HG03571 (cell line): ENCODE results near the gene P3H2.
"Not testable (repeated sequence)": the region's sequence is repeated elsewhere in the genome, so short reads cannot be mapped to it uniquely, and the experiment has no call there.

Experiments
- ATAC-seq: cut with Tn5 transposase; IDR thresholded peaks from one replicate; pipeline ENCODE4 v1.9.1; 2021; ENCODE audit not compliant: unreplicated experiment

The P3H2 gene

DNA sequence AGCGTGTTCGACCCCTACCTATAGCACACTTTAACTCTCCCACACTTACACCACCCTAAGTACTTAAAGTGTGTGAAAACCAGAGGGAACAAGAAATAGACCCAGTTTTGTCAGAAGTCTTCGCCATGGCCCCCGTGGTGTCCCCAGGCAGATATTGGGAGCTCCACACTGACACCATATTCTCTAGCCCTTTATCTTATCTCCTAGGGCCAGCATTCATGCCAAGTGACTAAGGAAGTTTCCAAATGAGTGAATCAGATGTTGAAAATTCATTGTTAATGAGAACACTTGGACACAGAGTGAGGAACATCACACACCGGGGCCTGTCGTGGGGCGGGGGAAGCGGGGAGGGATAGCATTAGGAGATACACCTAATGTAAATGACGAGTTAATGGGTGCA lies 31.8 kb downstream of the P3H2 start:
- ATAC-seq, result no peak

GRCh38 chr3:190086191-190086590 lies 34.5 kb downstream of the P3H2 start:
- ATAC-seq, result no peak

DNA sequence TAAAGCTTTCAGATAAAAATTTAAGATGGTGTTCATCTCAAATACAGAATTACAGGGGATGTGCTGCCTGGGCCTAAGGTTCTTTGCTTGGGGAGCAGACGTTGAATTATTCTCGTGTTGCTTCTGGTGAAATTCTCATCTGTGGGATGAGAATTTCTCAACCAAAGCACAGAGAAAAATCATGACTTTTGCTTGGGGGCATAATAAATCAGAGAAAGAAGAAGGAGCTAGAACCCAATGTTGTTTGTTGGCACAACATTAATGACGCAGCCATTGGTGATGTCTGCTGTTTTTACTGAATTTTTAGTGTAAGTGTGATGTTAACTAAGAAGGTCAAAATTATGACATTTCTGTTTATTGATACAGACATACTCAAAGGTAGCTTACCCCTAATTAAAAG lies 35.7 kb downstream of the P3H2 start:
- no peak for ATAC-seq

DNA sequence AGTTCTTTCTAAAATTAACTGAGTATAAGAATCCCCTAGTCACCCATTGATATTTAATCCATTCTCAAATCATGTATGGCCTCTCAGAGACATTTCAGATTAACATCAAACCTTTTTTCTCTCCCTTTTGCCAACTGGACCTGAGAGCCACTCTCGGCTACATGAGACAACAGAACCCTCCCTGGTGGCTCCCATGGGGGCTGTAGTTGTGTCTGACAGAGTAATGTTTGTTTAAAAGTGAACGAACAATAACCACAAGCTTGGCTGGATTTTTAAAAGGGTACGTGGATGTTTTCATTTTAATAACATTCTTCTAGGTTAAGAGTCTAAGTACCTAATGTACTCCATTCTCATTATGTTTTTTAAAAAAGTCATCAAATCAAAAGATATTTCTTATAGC lies 37.1 kb downstream of the P3H2 start:
- ATAC-seq, result no peak

- no peak for ATAC-seq
These were observed 39.3 kb downstream of the P3H2 start for GRCh38 chr3:190081389-190081788.

- ATAC-seq, result not testable (repeated sequence)
These were observed 41.5 kb downstream of the P3H2 start for GRCh38 chr3:190079173-190079572.

DNA sequence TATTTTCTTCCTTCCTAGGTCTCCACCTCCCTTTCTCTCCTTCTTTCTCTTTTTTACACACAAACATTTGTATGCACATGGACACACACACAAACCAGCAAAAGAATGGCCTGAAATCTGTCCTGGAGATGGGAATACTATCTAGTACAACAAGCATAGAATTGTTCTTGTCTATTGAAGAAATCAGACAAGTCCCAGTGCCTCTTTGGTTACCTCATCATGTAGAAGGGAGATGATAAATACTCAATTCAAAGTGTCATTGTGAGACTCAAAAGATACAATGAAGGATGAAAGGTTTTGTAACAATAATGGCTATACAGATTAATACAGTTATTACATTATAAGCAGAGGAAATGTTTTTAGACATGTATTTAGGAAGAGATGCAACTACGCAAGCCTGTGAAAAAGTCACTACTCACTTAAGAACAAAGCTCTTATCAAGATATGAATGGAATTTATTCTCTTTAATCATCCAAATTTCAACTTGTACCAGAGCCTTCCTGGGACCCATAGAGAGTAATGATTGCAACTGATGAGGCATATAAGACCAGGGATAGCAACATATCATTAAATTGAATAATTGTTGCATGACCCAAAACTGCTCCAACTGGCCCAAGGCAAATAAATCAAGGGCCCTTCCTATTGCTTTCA lies 43.2 kb downstream of the P3H2 start:
- no peak for ATAC-seq

DNA sequence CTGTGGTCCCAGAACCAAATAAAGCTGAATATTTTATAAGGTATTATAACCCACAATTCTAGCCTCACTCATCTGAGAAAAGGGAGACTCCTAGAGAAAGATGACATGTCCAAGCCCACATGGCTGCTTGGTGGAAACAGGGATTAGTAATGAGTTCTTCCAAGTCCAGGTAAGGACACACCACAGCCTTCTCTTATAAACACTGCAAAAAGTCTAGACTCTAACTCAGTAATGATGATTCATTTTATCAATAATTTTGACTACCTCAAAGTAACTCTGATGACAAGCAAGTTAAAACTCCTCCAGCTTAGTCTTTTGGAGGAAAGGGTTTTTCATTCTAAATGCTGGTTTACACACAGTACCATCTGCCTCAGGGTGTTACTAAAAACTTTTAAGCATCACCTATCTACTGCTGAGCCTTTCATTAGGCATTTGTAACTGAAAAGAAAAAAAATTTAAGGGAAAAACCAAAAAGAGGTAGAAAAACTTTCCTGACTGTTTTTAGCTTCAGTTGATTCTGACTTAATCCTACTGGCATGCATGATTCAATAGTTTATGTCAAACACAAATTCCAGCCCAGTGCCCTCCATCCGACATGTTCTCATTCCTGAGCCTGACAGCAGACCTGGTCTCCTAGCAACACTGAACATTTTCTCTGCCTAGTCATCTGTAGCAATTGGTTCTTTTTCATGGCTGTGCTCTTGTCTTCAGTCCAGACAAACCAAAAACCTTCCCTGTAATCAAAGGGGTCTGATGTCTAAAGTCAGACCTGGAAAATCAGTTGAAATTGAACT lies 43.9 kb downstream of the P3H2 start:
- ATAC-seq, result no peak

DNA sequence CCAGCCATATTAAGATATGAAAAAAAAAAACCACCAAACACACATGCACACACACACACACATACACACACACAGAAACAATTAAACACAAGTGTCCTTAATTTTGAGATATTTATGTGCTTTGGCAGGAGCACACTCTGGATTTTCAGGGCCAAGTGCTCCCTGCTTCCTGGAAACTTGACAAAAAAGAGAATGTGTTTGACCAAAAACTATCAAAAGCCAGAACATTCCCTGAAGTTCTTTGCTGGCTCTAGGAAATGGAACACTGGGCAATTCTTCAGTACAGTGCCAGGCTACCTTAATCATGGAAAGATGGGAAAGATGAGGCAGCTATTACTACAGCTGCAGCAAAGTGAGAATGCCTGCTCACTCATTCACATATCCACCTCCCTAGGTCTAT lies 44.6 kb downstream of the P3H2 start:
- no peak for ATAC-seq

GRCh38 chr3:190074817-190075216 lies 45.9 kb downstream of the P3H2 start:
- ATAC-seq, result no peak

DNA sequence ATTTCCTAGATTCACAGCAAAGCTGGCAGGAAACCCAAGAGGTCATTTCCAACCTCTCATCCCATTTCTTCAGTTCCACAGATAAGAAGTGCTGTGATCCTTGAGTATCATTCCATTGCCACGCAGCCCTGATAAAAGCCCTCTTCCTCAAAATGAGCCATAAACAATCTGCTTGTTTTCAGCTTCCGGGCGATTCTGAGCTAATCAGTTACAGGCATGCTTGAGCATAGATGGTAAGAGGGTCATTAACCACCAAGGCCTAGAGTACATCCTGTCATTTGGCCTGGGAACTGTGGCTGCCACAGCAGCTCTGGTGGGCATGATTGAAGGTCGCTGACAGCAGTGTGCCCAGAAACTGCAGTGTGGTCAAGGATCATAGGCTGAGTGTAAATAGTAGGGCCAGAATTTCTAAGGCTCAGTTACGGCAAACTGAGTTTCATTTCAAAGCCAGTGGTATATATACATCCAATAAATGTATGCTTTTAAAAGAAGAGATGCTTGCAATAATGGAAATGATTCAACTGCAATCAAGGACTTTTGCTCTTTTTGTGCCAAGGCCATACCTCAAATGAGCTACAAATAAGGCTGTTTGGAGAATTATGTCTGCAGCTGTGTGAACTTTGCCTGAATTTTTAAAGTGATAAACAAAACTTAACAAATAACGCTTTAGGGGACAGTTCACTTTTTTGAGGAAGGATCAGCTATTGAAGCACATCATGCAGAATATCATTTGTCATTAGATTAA lies 47.3 kb downstream of the P3H2 start:
- ATAC-seq, result peak; percentile 63

- ATAC-seq, result no peak
These were observed 47.8 kb downstream of the P3H2 start for GRCh38 chr3:190072856-190073255.

DNA sequence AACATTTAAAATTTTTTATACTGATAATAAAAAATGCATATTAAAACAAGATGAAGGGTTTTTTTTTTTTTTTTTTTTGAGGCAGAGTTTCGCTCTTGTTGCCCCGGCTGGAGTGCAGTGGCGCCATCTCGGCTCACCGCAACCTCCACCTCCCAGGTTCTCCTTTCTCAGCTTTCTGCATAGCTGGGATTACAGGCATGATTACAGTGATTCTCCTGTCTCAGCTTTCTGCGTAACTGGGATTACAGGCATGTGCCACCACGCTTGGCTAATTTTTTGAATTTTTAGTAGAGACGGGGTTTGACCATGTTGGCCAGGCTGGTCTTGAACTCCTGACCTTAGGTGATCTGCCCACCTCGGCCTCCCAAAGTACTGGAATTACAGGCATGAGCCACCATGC lies 48.8 kb downstream of the P3H2 start:
- not testable (repeated sequence) for ATAC-seq

GRCh38 chr3:190070622-190071347 lies 49.9 kb downstream of the P3H2 start:
- ATAC-seq, result no peak

GRCh38 chr3:190065204-190065603 lies 55.5 kb downstream of the P3H2 start:
- ATAC-seq, result no peak

GRCh38 chr3:190064659-190065058 lies 56.0 kb downstream of the P3H2 start:
- no peak for ATAC-seq

- ATAC-seq, result no peak
These were observed 56.6 kb downstream of the P3H2 start for GRCh38 chr3:190064112-190064511.

DNA sequence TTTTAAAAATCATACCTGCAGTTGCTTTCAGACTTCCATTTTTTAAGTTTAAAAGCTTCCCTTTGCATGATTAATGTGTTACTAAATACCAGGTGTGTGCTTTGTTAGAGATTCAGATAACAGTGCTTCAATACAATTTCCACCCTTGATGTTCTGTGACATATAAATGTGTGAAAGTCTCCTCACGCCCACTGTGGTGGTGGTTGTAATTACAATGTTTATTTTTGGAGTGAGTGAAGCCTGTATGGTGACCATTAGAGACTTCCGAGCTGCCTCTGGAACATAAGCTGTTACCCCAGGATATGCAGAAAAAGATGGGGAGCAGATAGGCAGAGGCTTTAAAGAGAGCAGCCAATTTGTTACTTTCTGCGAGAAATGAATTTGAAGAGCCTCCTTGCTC lies 57.2 kb downstream of the P3H2 start:
- no peak for ATAC-seq

DNA sequence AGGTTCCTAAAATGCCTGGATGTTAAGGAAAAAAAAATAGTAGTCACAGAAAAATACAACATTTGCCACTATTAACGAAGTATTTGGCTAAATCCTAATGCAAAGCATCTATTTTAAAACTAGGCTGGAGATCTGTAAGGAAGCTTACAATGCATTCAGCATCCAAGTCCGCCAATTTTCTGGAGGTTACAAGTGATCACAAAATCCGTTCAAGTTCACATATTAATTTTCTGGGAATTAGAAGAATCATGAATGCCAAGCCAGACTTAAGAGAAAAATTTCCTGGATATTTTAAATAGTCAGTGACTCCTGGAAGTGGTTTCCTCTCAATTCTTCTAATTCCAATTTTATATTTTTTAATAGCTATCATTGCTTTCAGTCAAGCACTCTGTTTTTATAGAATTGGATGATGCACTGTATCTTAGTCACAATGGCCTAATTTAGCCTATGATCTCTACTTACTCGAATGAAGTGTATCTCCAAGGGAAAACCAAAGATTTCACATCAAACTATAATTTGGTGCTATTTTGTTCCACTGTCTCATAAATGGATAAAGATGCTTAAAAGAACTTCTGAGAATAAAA lies 60.4 kb downstream of the P3H2 start:
- no peak for ATAC-seq

DNA sequence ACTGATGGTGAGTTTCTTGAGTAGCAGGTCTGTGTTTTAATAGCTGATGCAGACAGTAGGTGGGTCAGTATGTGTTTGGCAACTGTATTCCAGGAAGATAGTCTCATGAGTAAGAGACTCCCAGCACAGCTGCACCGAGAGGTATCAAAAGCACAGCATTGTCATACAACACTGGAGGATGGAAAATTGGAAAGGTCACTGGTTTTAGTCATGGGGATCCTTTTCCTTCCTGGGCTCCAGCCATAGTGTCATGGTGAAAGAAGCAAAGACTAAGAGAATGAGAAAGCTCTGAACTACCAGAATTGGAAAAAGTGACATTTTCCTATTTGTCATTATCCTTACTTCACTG lies 61.5 kb downstream of the P3H2 start:
- no peak for ATAC-seq
